ENCODE measurements around the gene KCTD17.

GRCh38 chr22:37097346-37097745 lies 45.8 kb downstream of the KCTD17 start:
- TF ChIP-seq CTCF (IDR thresholded peaks at IDR 0.05) (no peak), POLR2A (IDR thresholded peaks at IDR 0.05) (no peak)

All from Peyer's patch (tissue), 4 donors.